Measurements from ENCODE around the gene SERPINA6.
"Not testable (repeated sequence)": the region's sequence is repeated elsewhere in the genome, so short reads cannot be mapped to it uniquely, and the experiment has no call there.

SERPINA6 gene

GRCh38 chr14:94322648-94323570 lies at the start of gene SERPINA6:
TSS of gene SERPINA6 (minus strand) at chr14:94323336. CDS start at chr14:94314648, 8,688 bp downstream.
- no peak for DNase-seq

DNA sequence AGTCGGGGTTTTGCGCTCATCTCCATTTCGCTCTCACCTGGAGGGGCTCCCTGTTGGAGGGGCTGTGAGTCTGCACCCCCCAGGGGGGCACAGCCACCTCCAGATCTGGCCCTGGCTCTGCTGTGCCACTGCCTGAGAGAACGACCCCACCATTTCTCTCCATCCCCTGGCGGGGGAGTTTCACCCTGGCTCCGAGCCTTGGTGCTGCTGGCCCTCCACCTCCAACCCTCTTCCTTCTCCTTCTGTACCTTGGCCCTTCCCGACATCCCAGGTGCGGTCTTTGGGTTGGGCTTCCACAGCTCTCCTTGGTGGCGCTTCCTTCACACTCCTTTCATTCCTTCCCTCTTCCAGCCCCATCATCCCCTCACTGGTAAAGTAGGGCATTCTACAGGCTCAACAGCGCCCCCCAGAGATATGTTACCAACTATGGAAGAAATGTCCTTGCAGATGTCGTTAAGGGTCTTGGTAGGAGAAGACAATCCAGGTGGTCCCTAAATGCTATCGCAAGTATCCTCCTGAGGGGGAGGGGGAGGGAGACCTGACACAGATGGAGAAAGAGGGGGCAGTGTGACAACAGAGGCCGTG lies 49.0 kb upstream of the SERPINA6 start:
- DNase-seq: no peak

DNA sequence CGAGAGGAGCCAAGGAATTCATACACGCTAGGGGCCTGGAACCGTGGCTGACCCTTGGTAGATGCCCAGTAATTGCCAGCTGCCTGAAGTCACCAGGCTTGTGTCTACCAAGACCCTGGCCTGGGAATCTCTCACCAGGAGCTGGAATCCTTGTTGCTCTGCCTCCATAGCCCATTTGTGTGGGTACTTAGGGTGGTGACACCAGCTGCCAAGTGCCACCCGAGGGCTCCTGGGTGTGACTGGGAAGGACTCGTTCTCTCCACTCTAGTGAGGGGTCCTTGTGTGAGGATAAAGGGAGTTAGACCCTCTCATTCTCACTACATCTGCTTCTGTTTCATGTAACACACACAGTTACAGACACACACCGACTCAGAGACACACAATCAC lies 47.4 kb upstream of the SERPINA6 start:
- no peak for DNase-seq

DNA sequence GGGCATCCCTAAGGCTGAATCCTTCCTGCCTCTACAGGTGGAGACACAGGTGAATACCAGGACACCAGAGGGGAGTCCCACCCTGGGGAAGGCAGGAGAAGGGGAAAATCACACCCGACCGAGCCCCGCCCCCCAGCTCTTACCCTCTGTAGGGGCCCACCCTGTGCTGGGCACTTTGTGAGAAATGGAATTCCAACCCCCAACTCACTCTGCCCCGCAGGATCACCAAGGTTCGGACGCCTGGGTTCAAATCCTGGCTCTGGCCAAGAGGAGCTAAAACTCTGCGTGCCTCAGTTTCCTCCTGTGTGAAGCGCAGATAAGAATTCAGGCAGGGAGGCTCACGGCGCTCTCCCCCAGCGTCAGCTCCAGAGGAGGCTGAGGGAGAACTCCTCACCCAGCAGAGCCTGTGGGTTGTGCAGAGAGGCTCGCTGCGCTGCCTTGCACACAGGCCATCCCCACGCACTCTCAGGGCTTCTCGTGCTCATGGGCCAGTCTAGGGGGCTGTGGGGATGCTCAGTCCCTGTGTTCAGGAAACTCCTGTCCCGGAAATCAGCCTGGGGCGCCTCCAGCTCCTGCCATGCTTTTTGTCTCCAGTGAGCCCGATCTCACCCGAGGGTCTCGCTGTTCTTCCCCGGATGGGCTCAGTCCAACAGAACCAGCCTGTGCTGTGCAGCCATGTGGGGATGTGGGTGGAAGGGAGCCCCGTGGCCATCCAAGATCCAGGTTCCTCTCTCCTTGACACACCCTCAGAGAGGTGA lies 46.8 kb upstream of the SERPINA6 start:
- not testable (repeated sequence) for DNase-seq

- no peak for DNase-seq
Observed at GRCh38 chr14:94368956-94369355, 45.8 kb upstream of the SERPINA6 start.

- DNase-seq: no peak
Observed at GRCh38 chr14:94368243-94368590, 45.1 kb upstream of the SERPINA6 start.

DNA sequence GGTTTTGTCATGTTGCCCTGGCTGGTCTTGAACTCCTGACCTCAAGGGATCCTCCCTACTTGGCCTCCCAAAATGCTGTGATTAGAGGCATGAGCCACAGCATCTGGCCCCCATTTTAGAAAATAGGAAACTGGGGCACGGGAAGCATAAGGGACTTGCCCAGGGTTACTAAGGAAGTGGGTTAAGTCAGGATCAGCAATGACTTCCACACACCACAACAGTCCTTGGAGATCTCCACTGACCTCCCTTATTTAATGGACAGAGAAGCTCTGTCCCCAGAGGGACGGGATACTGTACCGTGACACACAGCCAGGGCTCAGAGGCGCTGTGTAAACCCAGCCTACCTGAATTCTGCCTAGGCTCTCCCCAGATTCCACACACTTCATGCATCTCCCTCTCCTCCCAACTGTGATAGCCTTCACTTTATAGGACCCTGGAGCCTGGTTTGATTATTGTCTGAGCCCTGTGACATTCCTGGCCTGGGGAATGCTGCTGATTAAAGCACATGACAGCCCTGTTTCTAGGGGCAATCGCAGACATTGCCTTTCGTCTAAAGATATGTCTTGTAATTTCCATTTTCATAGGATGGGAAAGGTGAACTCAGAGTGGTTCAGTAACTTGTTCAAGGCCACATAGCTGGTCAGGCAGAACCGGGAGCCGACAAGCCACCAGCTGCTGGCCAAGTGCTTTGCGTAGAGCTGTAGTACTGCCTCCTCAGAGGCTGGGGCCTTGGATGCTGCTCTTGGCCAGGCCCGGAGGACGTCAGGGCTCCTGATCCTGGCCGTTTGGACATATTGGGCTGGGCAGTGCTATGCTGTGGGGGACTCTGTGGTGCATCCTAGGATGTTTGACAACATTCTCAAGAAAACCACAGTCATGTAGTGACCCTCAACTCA lies 44.5 kb upstream of the SERPINA6 start:
- no peak for DNase-seq

- DNase-seq: no peak
Observed at GRCh38 chr14:94366146-94366915, 43.2 kb upstream of the SERPINA6 start, which contains the start of gene SERPINA2. TSS of gene SERPINA2 (minus strand) at chr14:94366698.

DNA sequence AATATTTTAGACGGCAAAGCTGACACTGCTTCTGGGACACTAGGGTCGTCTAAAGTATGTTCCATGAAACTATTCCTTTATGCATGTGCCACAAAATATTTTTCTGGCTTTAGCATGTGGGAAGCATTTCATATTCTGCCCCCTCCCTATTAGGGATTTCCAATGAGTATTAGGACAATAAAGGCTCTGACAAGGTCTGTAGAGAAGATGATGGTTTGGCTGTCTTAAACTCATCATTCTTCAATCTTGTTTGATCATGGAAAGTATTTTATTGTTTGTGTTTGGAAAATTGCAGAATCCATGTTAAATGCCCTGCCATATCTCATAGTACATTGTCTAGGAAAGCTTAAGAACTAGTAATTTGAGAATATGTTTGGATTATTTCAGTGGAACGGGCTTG lies 42.5 kb upstream of the SERPINA6 start:
- no peak for DNase-seq

- no peak for DNase-seq
Observed at GRCh38 chr14:94364964-94365363, 41.8 kb upstream of the SERPINA6 start.

DNA sequence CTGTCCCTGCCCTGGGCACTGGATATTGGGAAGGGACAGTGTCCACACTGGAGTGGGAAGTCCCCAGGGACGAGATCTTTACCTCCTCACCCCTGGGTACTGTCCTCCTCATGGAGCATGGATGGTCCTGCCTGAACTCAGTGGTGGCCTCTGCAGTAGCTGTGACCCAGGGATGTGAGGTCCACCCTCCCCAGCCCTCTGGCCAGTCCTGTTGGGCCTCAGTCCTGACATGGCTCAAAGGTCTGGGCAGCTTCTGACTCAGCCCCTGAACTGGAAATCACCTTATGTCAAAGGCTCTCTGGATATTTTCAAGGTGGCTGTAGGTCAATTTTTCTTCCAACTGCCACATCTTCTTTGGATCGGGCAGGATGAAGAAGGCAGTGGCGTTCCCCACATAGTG lies 40.9 kb upstream of the SERPINA6 start:
- no peak for DNase-seq

DNA sequence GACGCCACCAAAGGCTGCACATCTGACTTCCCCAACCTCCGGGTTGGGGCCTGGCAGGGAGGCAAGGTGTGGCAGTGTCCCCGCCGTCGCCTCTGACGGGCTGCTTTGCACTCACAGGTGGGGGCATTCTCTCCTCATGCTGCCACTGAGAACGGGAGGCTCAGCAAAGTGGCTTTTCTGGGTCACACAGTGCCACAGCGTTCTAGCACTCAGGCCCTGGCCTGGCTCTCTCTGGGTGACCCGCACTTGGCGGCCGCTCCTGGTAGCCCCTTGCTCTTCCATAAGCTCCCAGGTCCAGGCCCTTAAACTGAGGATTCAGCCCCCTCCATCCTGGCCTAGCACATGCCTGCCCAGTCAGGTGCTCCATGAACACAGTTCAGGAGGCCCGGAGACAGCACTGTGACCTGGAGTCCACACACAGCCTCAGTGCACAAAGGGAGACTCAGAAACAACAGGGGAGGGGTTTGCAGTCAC lies 40.1 kb upstream of the SERPINA6 start:
- DNase-seq: no peak

DNA sequence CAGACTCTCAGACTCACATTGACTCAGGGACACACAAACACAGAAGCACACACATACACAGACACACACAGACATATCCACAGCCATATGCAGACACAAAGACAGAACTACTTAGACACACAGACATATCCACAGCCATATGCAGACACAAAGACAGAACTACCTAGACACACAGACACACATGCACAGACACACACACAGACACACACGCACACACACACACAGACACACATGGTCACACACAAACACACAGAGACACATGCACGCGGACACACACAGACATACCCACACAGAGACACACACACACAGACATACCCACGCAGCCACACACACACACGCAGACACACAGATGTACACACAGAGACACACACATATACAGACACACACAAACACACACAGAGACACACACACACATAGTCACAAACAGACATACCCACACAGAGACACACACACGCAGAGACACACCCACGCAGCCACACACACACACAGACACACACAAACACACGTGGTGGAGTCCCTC lies 39.5 kb upstream of the SERPINA6 start:
- DNase-seq: no peak

DNA sequence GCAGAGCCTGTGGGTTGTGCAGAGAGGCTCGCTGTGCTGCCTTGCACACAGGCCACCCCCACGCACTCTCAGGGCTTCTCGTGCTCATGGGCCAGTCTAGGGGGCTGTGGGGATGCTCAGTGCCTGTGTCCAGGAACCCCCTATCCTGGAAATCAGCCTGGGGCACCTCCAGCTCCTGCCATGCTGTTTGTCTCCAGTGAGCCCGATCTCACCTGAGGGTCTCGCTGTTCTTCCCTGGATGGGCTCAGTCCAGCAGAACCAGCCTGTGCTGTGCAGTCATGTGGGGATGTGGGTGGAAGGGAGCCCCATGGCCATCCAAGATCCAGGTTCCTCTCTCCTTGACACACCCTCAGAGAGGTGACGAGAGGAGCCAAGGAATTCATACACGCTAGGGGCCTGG lies 38.5 kb upstream of the SERPINA6 start:
- DNase-seq: no peak

DNA sequence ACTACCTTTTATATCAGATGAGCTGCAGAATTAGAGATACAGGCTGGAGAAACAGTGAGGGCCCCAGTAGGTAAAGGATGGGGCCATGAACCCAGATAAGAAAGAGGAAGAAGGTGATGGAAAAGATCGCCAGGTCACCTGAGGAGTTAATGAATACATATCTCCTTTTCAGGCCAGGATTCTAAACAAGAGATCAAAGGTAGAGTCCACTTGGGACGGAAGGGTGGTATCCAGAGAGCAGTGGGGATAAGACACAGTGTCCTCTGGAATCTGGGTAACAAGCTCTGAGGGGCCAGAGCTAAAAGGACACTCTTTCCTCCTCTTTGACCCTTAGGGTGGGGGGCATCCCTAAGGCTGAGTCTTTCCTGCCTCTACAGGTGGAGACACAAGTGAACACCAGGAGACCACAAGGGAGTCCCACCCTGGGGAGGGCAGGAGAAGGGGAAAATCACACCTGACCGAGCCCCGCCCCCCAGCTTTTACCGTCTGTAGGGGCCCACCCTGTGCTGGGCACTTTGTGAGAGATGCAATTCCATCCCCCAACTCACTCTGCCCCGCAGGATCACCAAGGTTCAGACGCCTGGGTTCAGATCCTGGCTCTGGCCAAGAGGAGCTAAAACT lies 37.9 kb upstream of the SERPINA6 start:
- no peak for DNase-seq

- no peak for DNase-seq
Observed at GRCh38 chr14:94357166-94357565, 34.0 kb upstream of the SERPINA6 start.

- DNase-seq: no peak
Observed at GRCh38 chr14:94356379-94357056, 33.4 kb upstream of the SERPINA6 start.

DNA sequence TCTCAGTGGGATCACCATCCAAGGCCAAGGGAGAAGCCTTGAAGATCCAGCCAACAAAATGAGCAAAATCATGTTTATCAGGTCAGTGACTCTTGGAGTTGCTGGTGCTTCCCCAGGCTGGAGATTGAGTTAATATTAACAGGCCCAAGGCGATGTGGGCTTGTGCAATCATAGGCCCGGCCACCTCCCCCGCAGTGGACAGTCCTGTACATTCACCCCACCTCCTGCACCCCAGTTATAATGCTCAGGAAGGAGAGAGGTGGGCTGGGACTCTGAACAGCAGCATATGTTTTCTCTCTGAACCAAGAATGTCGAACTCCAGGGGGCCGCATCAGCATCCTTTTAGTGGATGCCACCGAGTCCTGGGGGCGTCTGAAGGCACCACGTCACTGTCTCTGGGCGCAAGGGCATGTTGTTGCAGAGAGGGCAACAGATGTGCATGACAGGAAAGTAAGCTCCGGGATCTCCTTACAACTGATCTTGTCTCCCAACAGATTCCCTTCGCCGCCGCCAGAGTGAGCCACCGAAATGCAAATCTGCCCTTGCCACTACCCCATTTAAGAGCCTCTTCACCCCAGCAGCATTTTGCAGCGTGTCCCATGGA lies 32.2 kb upstream of the SERPINA6 start:
- DNase-seq: no peak

GRCh38 chr14:94354638-94355185 lies 31.6 kb upstream of the SERPINA6 start:
- no peak for DNase-seq

GRCh38 chr14:94354190-94354589 lies 31.1 kb upstream of the SERPINA6 start:
- DNase-seq: not testable (repeated sequence)

Data from activated T-cell treated with anti-CD3 and anti-CD28 coated beads, Interleukin-2, amount 50 U/mL, for 1 hour (primary cell).